GM19397 (cell line): ENCODE data around the gene SSMEM1.
"Not testable (repeated sequence)": the region's sequence is repeated elsewhere in the genome, so short reads cannot be mapped to it uniquely, and the experiment has no call there.

ENCODE experiments used
- ATAC-seq: cut with Tn5 transposase; IDR thresholded peaks from one replicate; pipeline ENCODE4 v1.9.1; 2021; ENCODE audit warnings: mild to moderate bottlenecking, moderate library complexity; ENCODE audit not compliant: unreplicated experiment

The SSMEM1 gene

DNA sequence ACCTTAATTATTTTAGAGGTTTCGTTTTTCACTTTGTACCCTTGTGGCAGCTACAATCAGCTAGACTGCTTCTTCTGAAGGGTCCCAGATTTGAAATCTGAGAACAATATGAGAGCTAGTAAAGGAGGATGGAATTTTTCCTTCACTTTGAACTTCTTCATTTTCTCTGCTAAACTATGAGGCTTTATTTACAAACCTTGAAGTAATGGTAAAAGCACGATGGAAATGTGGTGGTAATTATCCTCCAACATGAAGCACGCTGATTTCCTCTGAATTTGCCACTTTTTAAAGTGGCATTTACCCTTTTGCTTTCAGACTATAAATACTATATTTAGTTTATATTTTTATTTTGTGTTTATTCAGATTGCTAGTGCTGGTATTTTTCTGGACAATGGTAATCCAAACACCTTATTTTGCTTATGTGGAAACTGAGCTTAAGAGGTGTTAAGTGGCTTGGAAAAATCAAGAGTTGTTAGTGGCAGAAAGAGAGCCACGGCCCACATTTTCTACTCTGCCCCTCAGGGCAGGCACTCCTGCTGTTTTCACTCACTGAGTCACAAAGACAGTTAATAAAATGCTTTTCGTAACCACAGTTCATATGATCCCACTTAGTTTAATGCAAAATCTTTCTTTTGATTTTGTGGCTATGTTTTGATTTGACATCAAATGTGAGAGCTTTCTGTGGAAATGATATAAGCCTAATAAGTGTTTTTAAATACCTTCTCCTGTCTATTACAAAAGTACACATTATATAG lies 2.7 kb downstream of the SSMEM1 start:
- no peak for ATAC-seq

DNA sequence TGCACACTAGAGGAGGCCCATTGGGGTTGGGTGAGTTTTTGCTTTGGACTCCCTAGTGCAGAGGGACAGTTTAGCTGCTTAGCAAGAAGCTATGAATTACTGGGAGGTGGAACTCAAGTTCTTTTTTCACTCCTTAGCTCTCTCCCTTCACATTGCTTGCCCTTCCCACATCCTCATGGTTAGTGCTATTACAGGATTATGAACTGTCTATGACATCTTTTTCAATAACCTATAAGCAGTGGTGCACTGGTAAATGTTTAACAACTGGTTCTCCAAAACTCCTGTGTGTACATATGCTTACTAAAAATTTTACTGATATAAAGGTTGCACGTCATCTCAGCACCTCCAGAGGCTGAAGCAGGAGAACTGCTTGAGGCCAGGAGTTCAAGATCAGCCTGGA lies 6.2 kb downstream of the SSMEM1 start:
- ATAC-seq, result no peak

DNA sequence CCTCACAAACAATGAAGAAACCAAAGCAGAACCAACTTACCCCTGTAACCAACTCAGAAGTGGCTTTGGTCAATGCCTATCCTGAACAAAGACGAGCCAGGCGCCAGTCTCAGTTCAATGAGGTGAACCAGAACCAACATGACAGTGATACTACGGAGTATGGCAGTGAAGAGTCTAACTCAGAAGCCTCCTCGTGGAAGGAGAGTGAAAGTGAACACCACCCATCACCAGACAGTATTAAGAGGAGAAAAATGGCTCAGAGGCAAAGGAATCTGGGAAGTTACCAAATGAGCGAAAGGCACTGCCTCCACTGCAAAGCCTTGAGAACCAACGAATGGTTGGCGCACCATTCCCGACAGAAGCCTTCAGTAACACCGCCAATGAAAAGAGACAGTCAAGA lies 8.4 kb downstream of the SSMEM1 start:
- no peak for ATAC-seq

DNA sequence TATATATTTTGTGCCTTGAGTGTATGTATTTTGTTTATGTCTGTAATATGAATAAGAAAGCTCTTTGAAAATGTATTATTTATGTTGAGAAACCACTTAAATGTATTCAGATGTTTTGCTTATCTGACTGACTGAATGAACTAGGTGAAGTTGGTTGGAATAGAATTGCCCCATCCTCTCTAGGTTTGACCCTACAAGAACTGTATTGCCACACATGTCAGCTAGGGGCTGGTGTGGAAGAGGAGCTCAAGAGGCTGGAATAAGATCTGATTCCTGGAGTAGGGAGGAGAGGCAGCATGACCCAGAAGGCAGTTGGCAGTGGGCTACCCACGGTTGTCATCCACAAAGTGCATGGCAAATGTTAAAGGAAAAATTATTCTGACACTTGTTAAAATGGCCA lies 9.1 kb downstream of the SSMEM1 start:
- no peak for ATAC-seq

DNA sequence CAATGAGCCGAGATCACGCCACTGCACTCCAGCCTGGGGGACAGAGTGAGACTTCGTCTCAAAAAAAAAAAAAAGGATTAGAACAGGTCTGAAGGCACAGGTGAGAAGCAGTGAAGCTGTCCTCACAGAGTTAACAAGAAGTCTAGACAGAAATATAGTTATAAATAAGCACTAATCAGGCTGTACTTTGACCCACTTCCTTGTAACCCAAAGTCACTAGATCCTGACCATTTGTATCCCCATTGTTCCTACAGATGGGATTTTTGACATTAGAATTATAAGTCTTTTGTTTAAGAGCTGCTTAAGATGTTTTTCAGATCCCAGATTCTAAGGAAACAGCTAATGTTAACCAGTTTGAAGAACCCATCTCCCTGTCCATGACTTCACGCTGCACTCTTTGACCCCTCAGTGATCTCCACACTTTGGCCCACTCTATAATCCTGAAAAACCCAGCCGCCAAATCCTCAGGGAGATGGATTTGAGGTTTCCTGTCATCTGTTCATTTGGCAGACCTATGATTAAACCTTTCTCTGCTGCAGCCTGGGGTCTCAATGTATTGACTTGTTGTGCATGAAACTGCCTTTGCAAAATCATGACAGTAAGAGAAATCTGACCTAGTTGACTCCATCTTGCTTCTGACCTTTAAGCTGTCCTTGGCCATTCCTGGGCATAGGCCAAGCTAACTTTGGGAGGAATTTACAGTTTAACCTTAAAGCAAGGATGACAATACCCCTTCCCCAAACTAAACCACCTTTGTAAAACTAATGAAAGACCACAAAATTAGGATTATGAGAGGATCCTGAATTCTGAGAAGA lies 11.4 kb downstream of the SSMEM1 start:
- ATAC-seq, result no peak

DNA sequence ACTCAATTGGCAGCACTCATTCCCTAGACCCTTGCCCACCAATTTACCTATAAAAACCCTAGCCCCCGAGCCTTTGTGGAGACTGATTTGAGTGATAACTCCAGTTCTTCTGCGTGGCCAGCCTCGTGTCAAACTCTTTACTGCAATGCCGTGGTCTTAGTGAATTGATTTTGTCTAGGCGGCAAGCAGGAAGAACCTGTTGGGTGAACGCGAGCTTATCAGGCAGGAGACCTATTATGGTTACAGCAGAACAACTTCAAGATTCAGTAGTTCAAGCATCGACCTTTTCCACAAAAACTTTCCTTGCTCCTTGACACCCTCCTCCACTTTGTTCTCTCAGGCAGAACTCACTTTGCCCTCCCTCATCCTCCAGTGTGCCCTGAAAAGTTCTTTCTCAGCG lies 12.2 kb downstream of the SSMEM1 start:
- no peak for ATAC-seq

DNA sequence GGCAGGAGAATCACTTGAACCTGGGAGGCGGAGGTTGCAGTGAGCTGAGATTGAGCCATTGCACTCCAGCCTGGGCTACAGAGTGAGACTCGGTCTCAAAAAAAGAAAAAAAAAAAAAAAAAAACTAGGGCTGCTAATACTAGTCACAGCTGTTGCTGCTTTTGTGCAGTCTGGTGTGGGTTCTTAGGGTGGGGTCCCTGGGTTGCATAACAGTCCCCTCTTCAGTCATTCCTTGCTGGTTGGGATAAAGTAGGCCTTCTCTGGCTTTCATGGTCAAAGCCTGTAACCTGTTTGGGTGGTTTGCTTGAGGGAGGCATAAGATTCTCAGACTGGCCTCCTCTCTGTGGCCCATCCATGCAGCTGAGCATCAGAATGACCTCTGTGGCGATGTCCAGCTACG lies 14.1 kb downstream of the SSMEM1 start:
- no peak for ATAC-seq

DNA sequence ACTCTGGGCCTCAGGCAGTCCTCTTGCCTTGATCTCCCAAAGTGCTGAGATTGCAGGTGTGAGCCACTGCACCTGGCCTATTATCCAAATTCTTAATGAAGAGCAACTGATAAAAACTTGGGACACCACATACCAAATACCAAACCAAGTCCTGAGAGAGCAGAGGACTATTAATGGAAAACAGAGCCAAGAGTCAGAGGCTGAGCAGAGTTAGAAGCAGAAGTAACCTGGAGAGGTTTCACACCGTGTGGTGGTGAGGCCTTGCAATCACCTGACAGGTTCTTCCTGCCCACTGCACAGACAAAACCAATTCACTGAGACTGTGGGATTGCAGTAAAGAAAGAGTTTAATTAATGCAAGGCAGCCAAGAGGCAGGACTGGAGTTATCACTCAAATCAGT lies 16.0 kb downstream of the SSMEM1 start:
- no peak for ATAC-seq

DNA sequence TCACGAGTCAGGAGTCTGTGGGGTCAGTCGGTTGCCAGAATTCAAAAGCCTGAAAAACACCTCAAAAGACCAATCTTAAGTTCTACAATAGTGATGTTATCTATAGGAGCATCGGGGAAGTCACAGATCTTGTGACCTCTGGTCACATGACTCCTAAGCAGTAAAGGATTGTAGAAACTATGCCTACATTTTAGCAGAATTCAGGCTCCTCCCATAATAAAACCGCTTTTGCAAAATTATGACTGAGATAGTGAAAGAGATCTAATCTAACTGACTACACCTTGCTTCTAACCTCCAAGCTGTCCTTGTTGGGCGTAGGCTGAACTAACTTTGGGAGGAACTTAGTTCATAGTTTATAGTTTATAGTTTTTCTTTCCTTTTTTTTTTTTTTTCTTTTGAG lies 16.6 kb downstream of the SSMEM1 start:
- ATAC-seq, result no peak

DNA sequence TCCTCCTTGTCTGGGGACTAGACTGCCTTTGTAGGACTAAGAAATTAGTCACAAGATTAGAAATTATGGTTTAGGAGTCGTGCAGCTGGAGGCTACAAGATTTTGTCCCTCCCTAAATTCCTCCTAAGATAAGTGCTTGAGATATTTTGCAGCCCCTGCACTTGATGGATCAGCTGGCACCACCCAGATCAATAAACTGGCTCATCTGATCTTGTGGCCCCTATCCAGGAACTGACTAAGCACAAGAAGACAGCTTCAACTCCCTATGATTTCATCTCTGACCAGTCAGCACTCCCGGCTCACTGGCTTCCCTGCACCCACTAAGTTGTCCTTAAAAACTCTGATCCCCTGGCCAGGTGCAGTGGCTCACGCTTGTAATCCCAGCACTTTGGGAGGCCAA lies 17.3 kb downstream of the SSMEM1 start:
- ATAC-seq, result not testable (repeated sequence)

DNA sequence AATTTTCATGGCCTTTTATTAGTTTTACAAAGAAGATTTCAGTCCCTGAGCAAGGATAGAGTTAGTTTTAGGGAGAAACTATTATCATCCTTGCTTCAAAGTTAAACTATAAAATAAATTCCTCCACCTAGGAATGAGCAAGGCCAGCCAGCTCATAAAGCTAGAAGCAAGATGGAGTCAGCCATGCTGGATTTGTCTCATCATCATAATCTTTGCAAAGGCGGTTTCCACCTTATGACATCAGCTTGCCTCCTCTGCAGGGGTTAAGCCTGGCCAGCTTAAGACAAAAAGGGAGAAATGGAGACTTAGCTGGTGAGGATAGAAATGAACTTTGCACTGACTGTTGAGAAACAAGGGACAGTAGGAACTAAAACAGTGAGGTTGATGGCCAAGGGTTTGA lies 18.7 kb downstream of the SSMEM1 start:
- ATAC-seq, result no peak

DNA sequence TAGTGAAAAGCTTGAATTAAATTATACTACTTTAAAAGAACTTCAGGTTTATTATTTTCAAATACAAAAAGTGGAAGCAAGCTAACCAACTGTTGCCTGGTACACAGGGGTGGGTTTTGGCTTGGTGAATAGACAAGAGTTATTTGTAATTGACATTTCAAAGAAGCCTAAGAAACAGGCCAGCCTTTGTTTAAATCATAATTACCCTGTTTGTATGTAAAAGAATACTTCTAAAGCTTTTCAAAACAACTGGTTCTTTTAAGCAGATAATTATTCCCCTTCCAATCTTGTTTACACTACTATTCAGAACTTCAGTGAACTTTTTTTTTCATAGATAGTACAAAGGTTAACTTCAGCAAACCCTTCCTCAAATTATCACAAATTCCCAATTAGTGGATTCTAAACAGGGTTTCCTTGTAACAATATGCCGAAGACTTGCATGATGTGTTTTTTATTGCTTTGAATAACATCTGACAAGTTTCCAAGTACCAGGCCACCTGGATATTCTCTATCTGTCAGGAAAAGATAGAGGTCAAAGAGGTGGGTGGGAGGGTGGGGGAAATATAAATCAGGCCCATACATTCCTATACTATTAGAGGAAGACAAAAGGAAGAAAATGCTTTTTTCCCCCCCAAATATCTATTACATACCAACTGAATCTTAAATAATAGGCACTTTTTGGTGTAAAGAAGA lies 20.4 kb downstream of the SSMEM1 start:
- no peak for ATAC-seq

DNA sequence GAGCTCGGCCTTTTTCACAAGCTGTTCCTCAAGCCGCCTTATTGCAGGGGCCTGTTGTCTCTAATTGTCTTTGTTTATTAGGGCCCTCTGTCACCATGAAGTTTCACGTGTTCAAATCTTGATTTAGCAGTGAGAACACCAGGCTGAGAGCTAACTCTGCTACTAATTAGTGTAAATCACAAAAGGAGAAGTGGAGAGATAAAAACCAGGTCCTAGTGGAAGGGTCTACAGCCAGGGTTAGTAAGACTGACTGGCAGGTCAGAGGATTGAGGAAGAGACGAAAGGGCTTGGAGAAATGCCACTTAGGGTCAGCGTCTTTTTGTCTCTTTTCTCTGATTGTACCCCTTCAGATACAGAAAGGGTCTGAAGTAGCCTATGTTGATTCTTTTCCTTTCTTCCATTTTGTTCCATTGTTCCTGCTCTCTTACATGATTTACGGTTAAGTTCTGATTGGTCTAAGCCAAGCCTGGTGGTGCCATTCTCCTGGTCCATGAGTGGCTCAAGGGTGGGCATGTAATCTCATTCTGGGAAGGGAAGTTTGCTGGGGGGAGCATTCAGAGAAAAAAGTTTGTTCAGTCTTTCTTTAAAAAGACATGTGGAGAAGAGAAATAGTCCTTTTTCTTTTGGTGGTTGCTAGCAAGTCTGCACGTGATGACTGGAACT lies 21.3 kb downstream of the SSMEM1 start:
- no peak for ATAC-seq

DNA sequence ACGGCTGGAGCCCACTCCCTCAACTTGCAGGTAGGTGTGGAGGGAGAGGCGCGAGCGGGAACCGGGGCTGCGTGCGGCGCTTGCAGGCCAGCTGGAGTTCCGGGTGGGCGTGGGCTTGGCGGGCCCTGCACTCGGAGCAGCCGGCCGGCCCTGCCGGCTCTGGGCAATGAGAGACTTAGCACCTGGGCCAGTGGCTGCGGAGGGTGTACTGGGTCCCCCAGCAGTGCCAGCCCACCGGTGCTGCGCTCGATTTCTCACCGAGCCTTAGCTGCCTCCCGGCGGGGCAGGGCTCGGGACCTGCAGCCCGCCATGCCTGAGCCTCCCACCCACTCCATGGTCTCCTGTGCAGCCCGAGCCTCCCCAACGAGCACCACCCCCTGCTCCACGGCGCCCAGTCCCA lies 22.3 kb downstream of the SSMEM1 start:
- ATAC-seq, result not testable (repeated sequence)

DNA sequence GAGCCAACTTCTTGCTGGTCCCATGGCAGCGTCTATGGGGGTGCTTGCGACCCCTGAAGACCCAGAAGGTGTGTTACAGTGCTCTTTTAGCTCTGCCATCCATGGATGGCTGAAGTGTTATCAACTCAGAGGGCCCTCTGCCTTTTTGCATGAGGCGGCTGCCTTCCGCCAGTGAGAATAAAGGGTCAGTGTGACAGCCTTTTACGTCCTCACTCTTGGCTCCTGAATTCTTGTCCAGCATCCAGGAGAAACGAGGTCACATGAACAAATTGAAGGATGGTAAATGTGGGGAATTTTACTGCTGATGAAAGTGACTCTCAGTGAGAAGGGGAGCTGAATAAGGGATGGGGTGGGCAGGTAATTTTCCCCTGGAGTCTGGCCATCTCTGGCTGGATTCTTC lies 24.1 kb downstream of the SSMEM1 start:
- ATAC-seq, result no peak

DNA sequence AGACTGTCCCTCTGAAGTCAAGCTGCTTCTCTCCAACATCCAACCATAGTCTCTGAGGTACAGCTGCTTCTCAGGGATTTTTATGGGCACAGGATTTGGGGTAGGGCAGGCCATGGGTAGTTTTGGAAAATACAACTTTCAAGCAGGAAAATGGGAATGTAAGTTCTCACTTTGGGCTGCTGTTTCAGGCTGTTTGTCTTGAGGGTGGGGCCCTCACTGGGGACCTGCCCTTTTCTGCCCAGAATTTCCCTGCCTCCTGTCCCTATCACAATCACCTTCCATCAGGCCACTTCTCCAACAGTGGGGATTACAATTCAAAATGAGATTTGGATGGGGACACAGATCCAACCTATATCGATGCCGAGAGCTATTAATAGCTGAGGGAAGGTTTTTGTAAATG lies 24.5 kb downstream of the SSMEM1 start:
- ATAC-seq, result no peak

DNA sequence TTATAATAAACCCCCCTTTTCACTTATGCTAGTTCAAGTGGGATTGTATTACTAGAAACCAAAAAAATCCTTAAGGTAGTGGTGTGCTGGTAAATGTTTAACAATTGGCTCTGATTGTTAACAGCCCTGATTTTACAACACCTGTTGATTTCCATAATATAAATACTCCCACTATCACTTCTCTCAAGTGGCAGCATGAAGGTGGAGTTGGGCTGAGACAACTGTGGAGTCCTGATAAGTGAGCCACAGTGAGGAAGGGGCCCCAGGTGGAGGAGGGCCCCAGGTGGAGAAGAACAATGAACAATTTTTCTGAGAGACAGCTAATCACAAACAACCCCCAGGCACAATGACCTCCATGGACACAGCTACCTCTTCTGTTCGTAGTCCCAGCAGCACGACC lies 26.4 kb downstream of the SSMEM1 start:
- no peak for ATAC-seq

DNA sequence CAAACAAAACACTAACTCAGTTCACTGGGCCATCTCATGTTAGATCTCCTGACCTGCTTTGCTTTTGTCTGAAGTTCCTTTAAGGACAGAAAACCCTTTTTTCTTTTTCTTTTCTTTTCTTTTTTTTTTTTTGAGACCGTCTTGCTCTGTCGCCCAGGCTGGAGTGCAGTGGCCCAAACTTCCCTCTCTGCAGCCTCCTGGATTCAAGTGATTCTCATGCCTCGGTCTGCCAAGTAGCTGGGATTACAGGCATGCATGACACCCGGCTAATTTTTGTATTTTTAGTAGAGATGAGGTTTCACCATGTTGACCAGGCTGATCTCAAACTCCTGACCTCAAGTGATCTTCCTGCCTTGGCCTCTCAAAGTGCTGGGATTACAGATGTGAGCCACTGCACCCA lies 28.7 kb downstream of the SSMEM1 start:
- not testable (repeated sequence) for ATAC-seq

DNA sequence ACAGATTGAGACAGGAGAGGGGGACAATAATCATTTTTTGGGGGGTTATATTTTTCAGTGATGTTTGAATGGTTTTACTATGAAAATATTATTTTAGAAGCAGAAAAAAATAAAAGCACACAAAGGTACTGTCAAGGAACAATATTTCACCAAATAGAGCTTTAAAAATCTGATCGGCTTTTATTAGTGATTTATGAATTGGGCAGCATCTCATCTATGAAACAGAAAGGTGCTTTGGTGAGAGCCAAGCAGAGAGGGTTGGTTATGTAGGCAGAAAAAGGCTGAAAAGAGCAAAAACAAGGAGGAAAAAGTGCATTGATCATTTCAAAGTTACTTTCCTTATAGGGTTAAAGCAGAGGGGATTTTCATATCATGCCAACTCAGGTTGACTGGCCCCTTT lies 32.6 kb downstream of the SSMEM1 start:
- ATAC-seq, result no peak

DNA sequence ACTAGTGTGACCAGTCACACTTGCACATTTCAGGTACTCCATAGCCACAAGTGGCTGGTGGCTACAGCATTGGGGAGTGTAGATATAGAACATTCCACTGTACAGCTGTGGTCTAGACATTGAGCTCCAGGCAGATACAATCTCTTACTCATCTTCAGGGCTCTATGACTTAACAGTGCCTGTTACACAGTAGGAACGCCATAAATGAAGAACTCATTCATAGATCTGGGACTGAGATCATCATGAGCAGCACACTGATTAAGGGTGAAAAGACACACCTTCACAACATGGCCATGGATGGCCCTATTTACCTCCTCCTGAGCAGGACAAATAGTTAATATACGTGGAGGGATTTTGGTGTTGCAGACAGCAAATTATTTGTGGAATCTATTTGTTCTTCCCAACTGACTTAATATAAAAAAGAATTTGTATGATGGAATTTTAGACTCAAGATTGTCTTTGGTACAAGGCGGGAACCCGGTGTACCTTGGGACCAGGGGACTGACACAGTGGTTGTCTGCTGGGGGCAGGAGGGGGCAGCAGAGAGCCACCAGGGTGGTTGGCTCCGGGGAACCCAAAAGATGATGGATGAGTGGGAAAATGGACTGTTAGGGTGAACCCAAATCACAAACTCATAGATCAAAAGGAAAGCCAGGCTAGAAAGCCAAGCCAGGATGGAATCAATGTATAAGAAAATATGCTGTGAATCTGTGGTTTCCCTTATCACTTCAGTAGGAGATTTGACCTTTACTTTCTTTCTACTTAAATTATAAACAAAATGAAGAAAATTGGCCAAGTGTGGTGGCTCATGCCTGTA lies 34.7 kb downstream of the SSMEM1 start:
- no peak for ATAC-seq
